ENCODE data around the gene NUB1.

The NUB1 gene

GRCh38 chr7:151340794-151341356 lies 737 bp upstream of the NUB1 start:
- H3K4me3 ChIP-seq (ENCODE audit: low read length), result no peak overlapping the region
- DNase-seq (ENCODE audit: low read depth, low spot score), result no peak

GRCh38 chr7:151342102-151342646 lies 562 bp downstream of the NUB1 start:
- no peak for DNase-seq (ENCODE audit: low read depth, low spot score)

GRCh38 chr7:151342811-151343210 lies 1.2 kb downstream of the NUB1 start:
- peak overlapping the region; percentile 70 for H3K4me3 ChIP-seq (ENCODE audit: low read length)
- no peak for DNase-seq (ENCODE audit: low read depth, low spot score)

More at GRCh38 chr7:151342102-151342646, 562 bp downstream of the NUB1 start:
- peak overlapping the region; percentile 70 for H3K4me3 ChIP-seq (ENCODE audit: low read length)

- no peak for DNase-seq (ENCODE audit: low read depth, low spot score)
- no peak overlapping the region for H3K4me3 ChIP-seq (ENCODE audit: low read length)
These were observed 1.9 kb downstream of the NUB1 start for GRCh38 chr7:151343516-151343915.

- no peak overlapping the region for H3K4me3 ChIP-seq (ENCODE audit: low read length)
- DNase-seq (ENCODE audit: low read depth, low spot score), result no peak
These were observed 4.2 kb downstream of the NUB1 start for GRCh38 chr7:151345576-151346469.

- H3K4me3 ChIP-seq (ENCODE audit: low read length), result no peak overlapping the region
- DNase-seq (ENCODE audit: low read depth, low spot score), result no peak
These were observed 4.8 kb downstream of the NUB1 start for GRCh38 chr7:151346470-151346769.

- DNase-seq (ENCODE audit: low read depth, low spot score), result no peak
- H3K4me3 ChIP-seq (ENCODE audit: low read length), result no peak overlapping the region
These were observed 5.6 kb downstream of the NUB1 start for GRCh38 chr7:151347200-151347599.

- no peak for DNase-seq (ENCODE audit: low read depth, low spot score)
- H3K4me3 ChIP-seq (ENCODE audit: low read length), result no peak overlapping the region
These were observed 7.4 kb downstream of the NUB1 start for GRCh38 chr7:151348970-151349369.

- H3K4me3 ChIP-seq (ENCODE audit: low read length), result peak overlapping the region; percentile 56
These were observed 7.9 kb downstream of the NUB1 start for GRCh38 chr7:151349507-151349853.

GRCh38 chr7:151351027-151351426 lies 9.4 kb downstream of the NUB1 start:
- H3K4me3 ChIP-seq (ENCODE audit: low read length), result no peak overlapping the region
- DNase-seq (ENCODE audit: low read depth, low spot score), result no peak

More at GRCh38 chr7:151349507-151349853, 7.9 kb downstream of the NUB1 start:
- no peak for DNase-seq (ENCODE audit: low read depth, low spot score)

GRCh38 chr7:151351967-151352366 lies 10.4 kb downstream of the NUB1 start:
- H3K4me3 ChIP-seq (ENCODE audit: low read length), result peak overlapping the region; percentile 35
- DNase-seq (ENCODE audit: low read depth, low spot score), result peak; percentile 96

GRCh38 chr7:151352512-151352911 lies 10.9 kb downstream of the NUB1 start:
- H3K4me3 ChIP-seq (ENCODE audit: low read length), result peak overlapping the region; percentile 35
- no peak for DNase-seq (ENCODE audit: low read depth, low spot score)

GRCh38 chr7:151361193-151361959 lies 19.8 kb downstream of the NUB1 start:
- no peak for DNase-seq (ENCODE audit: low read depth, low spot score)
- H3K4me3 ChIP-seq (ENCODE audit: low read length), result no peak overlapping the region

- no peak overlapping the region for H3K4me3 ChIP-seq (ENCODE audit: low read length)
- DNase-seq (ENCODE audit: low read depth, low spot score), result no peak
These were observed 21.6 kb downstream of the NUB1 start for GRCh38 chr7:151363182-151363581.

GRCh38 chr7:151366166-151366879 lies 24.7 kb downstream of the NUB1 start:
- H3K4me3 ChIP-seq (ENCODE audit: low read length), result no peak overlapping the region
- DNase-seq (ENCODE audit: low read depth, low spot score), result no peak

GRCh38 chr7:151366880-151367222 lies 25.2 kb downstream of the NUB1 start:
- no peak overlapping the region for H3K4me3 ChIP-seq (ENCODE audit: low read length)
- DNase-seq (ENCODE audit: low read depth, low spot score), result no peak

GRCh38 chr7:151367284-151367683 lies 25.7 kb downstream of the NUB1 start:
- no peak overlapping the region for H3K4me3 ChIP-seq (ENCODE audit: low read length)
- DNase-seq (ENCODE audit: low read depth, low spot score), result no peak

- H3K4me3 ChIP-seq (ENCODE audit: low read length), result no peak overlapping the region
- DNase-seq (ENCODE audit: low read depth, low spot score), result peak; percentile 39
These were observed 26.5 kb downstream of the NUB1 start for GRCh38 chr7:151368136-151368571.

GRCh38 chr7:151371266-151371665 lies 29.7 kb downstream of the NUB1 start:
- no peak for DNase-seq (ENCODE audit: low read depth, low spot score)
- H3K4me3 ChIP-seq (ENCODE audit: low read length), result no peak overlapping the region
